ENCODE measurements around the gene TRRAP. TPM values are rescaled to one million over a fixed set of nuclear protein-coding genes. Genes with fewer than 3 reads are reported as not detected.

TRRAP gene
- total and polyA plus RNA-seq, 2 of the 4 experiments (the other 2 are of a cell fraction): 12.5 to 18.1 TPM

DNA sequence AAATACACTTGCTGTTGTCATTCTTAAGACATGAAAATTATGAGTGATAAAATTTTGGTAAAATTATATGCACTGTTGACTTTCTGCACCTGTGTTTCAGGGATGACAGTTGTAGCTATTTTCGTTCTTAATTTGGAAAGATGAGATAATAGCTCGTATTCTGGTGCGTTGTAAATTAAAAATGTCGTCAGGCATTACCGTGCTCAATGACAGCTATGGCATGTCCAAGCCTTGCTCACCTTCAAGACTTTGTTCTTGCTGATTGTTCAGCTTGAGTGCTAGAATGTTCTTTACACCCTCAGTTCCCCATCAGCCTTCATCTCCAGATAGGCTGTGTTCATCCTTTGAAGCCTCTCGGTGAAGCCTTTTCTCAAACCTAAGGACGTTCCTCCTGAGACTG is 21.5 kb downstream of the TRRAP start:
- dilution Hi-C loops (cut with HindIII; ENCODE audit: low sequenced_read_pairs, unreplicated experiment) (no loop called here), in situ Hi-C loops (cut with MboI; ENCODE audit: low sequenced_read_pairs) (no loop called here), intact Hi-C loops (cut with micrococcal nuclease) (loop anchor here (10.0 kb wide), 1 partner anchor 85 kb away; no protein-coding TSS in a partner anchor)
- no peak overlapping the region for H3K23ac ChIP-seq (ENCODE audit: low read depth, low read length)
- CTCF ChIA-PET: no interaction called here
- POLR2A ChIA-PET (ENCODE audit: unreplicated experiment): no interaction called here
- no peak overlapping the region for H4K8ac ChIP-seq (ENCODE audit: low read depth in 2 of 2, low read length in 2 of 2)
- H3K27ac ChIP-seq (ENCODE audit: insufficient read depth, low read length): no peak overlapping the region
- H3K9me3 ChIP-seq (ENCODE audit: control insufficient read depth, insufficient read depth, low read length): no peaks in the 10 kb centered on the region
- no peak overlapping the region for H2BK120ac ChIP-seq (ENCODE audit: low read depth, low read length)
- no peak for TF ChIP-seq SMC3 (IDR thresholded peaks at IDR 0.05; ENCODE audit: low read depth, low read length)
- no peak for TF ChIP-seq MAZ (IDR thresholded peaks at IDR 0.05; ENCODE audit: borderline replicate concordance, low read depth, low read length)
- TF ChIP-seq, protein P1, sequence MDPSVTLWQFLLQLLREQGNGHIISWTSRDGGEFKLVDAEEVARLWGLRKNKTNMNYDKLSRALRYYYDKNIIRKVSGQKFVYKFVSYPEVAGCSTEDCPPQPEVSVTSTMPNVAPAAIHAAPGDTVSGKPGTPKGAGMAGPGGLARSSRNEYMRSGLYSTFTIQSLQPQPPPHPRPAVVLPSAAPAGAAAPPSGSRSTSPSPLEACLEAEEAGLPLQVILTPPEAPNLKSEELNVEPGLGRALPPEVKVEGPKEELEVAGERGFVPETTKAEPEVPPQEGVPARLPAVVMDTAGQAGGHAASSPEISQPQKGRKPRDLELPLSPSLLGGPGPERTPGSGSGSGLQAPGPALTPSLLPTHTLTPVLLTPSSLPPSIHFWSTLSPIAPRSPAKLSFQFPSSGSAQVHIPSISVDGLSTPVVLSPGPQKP (IDR thresholded peaks at IDR 0.05; ENCODE audit: borderline replicate concordance, low read depth, low read length): no peak
- no peak for TF ChIP-seq MXI1 (IDR thresholded peaks at IDR 0.05; ENCODE audit: borderline replicate concordance, low read depth, low read length)
- TF ChIP-seq CHD1 (IDR thresholded peaks at IDR 0.05; ENCODE audit: low read depth, low read length): no peak
- no peak for TF ChIP-seq MAFK (IDR thresholded peaks at IDR 0.05; ENCODE audit: low read depth, low read length)
- TF ChIP-seq BHLHE40 (IDR thresholded peaks at IDR 0.05; ENCODE audit: low read depth, low read length): no peak
- TF ChIP-seq CEBPB (IDR thresholded peaks at IDR 0.05; ENCODE audit: low read depth, low read length): no peak
- TF ChIP-seq FOS (IDR thresholded peaks at IDR 0.05; ENCODE audit: low read depth, low read length): no peak
- H2AK5ac ChIP-seq (ENCODE audit: low read depth, low read length): no peak overlapping the region
- no peak overlapping the region for H3K14ac ChIP-seq (replicated peaks; ENCODE audit: low read depth, low read length)
- no peak overlapping the region for H3K56ac ChIP-seq (ENCODE audit: extremely low read depth, insufficient read depth, low read length)
- H3K4me1 ChIP-seq (ENCODE audit: control insufficient read depth, insufficient read depth, low read length): no peaks in the 10 kb centered on the region
- H4K91ac ChIP-seq (ENCODE audit: insufficient read depth, low read depth, low read length): no peak overlapping the region
- no peak overlapping the region for H2BK5ac ChIP-seq (ENCODE audit: low read depth, low read length, poor library complexity, severe bottlenecking)
- H3K27me3 ChIP-seq (ENCODE audit: control insufficient read depth, insufficient read depth, low read length): no peaks in the 10 kb centered on the region
- peaks cover 0 to 15% of the 10 kb centered on the region in 2 experiments; a peak in 2 of 4 replicates for H3K79me1 ChIP-seq (ENCODE audit: low read depth in 1 of 2, low read length in 2 of 2)
- H3K4me3 ChIP-seq (ENCODE audit: insufficient read depth, low read depth, low read length): no peak overlapping the region
- no peak overlapping the region for H2BK15ac ChIP-seq (ENCODE audit: low read depth, low read length)
- no peak overlapping the region for H4K5ac ChIP-seq (ENCODE audit: low read depth, low read length)
- H3K4me2 ChIP-seq (ENCODE audit: low read depth, low read length): no peak overlapping the region
- peaks cover 58% of the 10 kb centered on the region for H3K36me3 ChIP-seq (ENCODE audit: control insufficient read depth, insufficient read depth, low read length)
- H3K9ac ChIP-seq (ENCODE audit: low read depth, low read length): no peak overlapping the region
- no peak overlapping the region for H2AFZ ChIP-seq (replicated peaks; ENCODE audit: low read length, poor library complexity)
- H4K20me1 ChIP-seq (ENCODE audit: insufficient read depth, low read length): no peaks in the 10 kb centered on the region
- WGBS, 2 experiments (ENCODE audit: extremely low coverage in 2 of 2, insufficient read length in 1 of 2): 100% methylated on average over 4 of the region's 7 CpGs; no CpG with 5 or more reads in 1 of the 2 experiments
- no peak overlapping the region for H2AK9ac ChIP-seq (replicated peaks; ENCODE audit: low read depth, low read length, poor library complexity)
- DNase-seq: no peak
- ATAC-seq (ENCODE audit: low read depth): no peak
- H3K9me1 ChIP-seq (ENCODE audit: insufficient read depth, low read length): no peaks in the 10 kb centered on the region
- no peak overlapping the region for H3K4ac ChIP-seq (ENCODE audit: low read depth, low read length)
- no peak overlapping the region for H2BK20ac ChIP-seq (ENCODE audit: low read depth, low read length)
- no TSS peak for BruUV-seq (replicated peaks)
- no peak overlapping the region for H3K18ac ChIP-seq (ENCODE audit: low read depth, low read length)
